Measurements from ENCODE around the gene GLRA2.

GLRA2 gene

DNA sequence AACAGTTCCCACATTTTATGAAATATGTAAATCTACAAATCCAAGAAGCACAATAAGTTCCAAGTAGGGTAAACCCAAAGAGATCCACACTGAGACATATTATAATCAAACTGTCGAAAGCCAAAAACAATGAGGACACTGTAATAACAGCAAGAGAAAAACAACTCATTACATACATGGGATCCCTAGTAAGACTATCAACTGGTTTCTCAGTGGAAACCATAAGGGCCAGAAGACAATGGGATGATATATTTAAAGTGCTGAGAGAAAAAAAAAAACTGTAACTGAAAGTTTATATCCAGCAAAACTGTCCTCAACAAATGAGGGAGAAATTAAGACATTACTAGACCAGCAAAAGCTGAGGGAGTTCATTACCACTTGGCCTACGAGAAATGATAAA, 34.7 kb downstream of the GLRA2 start:
- no peak for TF ChIP-seq EZH2 (IDR thresholded peaks at IDR 0.05; ENCODE audit: borderline replicate concordance, low read depth, low read length, severe bottlenecking)
- TF ChIP-seq, protein P1, sequence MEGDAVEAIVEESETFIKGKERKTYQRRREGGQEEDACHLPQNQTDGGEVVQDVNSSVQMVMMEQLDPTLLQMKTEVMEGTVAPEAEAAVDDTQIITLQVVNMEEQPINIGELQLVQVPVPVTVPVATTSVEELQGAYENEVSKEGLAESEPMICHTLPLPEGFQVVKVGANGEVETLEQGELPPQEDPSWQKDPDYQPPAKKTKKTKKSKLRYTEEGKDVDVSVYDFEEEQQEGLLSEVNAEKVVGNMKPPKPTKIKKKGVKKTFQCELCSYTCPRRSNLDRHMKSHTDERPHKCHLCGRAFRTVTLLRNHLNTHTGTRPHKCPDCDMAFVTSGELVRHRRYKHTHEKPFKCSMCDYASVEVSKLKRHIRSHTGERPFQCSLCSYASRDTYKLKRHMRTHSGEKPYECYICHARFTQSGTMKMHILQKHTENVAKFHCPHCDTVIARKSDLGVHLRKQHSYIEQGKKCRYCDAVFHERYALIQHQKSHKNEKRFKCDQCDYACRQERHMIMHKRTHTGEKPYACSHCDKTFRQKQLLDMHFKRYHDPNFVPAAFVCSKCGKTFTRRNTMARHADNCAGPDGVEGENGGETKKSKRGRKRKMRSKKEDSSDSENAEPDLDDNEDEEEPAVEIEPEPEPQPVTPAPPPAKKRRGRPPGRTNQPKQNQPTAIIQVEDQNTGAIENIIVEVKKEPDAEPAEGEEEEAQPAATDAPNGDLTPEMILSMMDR (IDR thresholded peaks at IDR 0.05; ENCODE audit: borderline replicate concordance, extremely low read depth, low read length, poor library complexity, severe bottlenecking) = no peak
- no peaks in the 10 kb centered on the region for H3K27me3 ChIP-seq (ENCODE audit: insufficient read depth, low read length, poor library complexity)
- no peaks in the 10 kb centered on the region for H3K9me3 ChIP-seq (ENCODE audit: insufficient read depth, low read length, severe bottlenecking)
- ATAC-seq (ENCODE audit: insufficient read depth, low read depth) (no peak), DNase-seq (no peak)
- no peaks in the 10 kb centered on the region for H3K79me2 ChIP-seq (ENCODE audit: insufficient read depth, low read length)
- H3K4me3 ChIP-seq (ENCODE audit: low read depth in 1 of 2, low read length in 2 of 2) = no peak overlapping the region
- no peak overlapping the region for H3K9ac ChIP-seq (ENCODE audit: low read depth, low read length)
- no peaks in the 10 kb centered on the region for H3K4me1 ChIP-seq (ENCODE audit: insufficient read depth, low read length)
- no peaks in the 10 kb centered on the region for H4K20me1 ChIP-seq (ENCODE audit: insufficient read depth, low read length)
- no peak overlapping the region for H3K27ac ChIP-seq (ENCODE audit: low read length)
- no peak overlapping the region for H2AFZ ChIP-seq (ENCODE audit: low read depth, low read length)
- H3K36me3 ChIP-seq (ENCODE audit: insufficient read depth, low read length) = no peaks in the 10 kb centered on the region
- H3K4me2 ChIP-seq (ENCODE audit: insufficient read depth, low read length) = no peak overlapping the region

GRCh38 chrX:14573161-14573560, 43.8 kb downstream of the GLRA2 start:
- Histone ChIP-seq H3K4me3 (ENCODE audit: low read depth in 1 of 2, low read length in 2 of 2) (no peak overlapping the region), H3K27ac (ENCODE audit: low read length) (no peak overlapping the region), H4K20me1 (ENCODE audit: insufficient read depth, low read length) (no peaks in the 10 kb centered on the region), H3K79me2 (ENCODE audit: insufficient read depth, low read length) (no peaks in the 10 kb centered on the region), H3K9me3 (ENCODE audit: insufficient read depth, low read length, severe bottlenecking) (no peaks in the 10 kb centered on the region), H3K9ac (ENCODE audit: low read depth, low read length) (no peak overlapping the region), H3K36me3 (ENCODE audit: insufficient read depth, low read length) (no peaks in the 10 kb centered on the region), H3K4me1 (ENCODE audit: insufficient read depth, low read length) (no peaks in the 10 kb centered on the region), H3K4me2 (ENCODE audit: insufficient read depth, low read length) (no peak overlapping the region), H3K27me3 (ENCODE audit: insufficient read depth, low read length, poor library complexity) (no peaks in the 10 kb centered on the region), H2AFZ (ENCODE audit: low read depth, low read length) (no peak overlapping the region)
- ATAC-seq (ENCODE audit: insufficient read depth, low read depth) (no peak), DNase-seq (no peak)
- no peak for TF ChIP-seq EZH2 (IDR thresholded peaks at IDR 0.05; ENCODE audit: borderline replicate concordance, low read depth, low read length, severe bottlenecking)
- TF ChIP-seq, protein P1 (IDR thresholded peaks at IDR 0.05; ENCODE audit: borderline replicate concordance, extremely low read depth, low read length, poor library complexity, severe bottlenecking) = no peak

GRCh38 chrX:14581081-14581480, 51.7 kb downstream of the GLRA2 start:
- DNase-seq = no peak
- Histone ChIP-seq H3K9ac (ENCODE audit: low read depth, low read length) (no peak overlapping the region), H3K27ac (ENCODE audit: low read length) (no peak overlapping the region), H3K36me3 (ENCODE audit: insufficient read depth, low read length) (no peaks in the 10 kb centered on the region), H3K4me2 (ENCODE audit: insufficient read depth, low read length) (no peak overlapping the region), H3K79me2 (ENCODE audit: insufficient read depth, low read length) (no peaks in the 10 kb centered on the region), H3K9me3 (ENCODE audit: insufficient read depth, low read length, severe bottlenecking) (no peaks in the 10 kb centered on the region), H3K27me3 (ENCODE audit: insufficient read depth, low read length, poor library complexity) (no peaks in the 10 kb centered on the region), H2AFZ (ENCODE audit: low read depth, low read length) (no peak overlapping the region), H3K4me1 (ENCODE audit: insufficient read depth, low read length) (no peaks in the 10 kb centered on the region), H3K4me3 (ENCODE audit: low read depth in 1 of 2, low read length in 2 of 2) (no peak overlapping the region), H4K20me1 (ENCODE audit: insufficient read depth, low read length) (no peaks in the 10 kb centered on the region)
- no peak for ATAC-seq (ENCODE audit: insufficient read depth, low read depth)
- TF ChIP-seq, protein P1 (IDR thresholded peaks at IDR 0.05; ENCODE audit: borderline replicate concordance, extremely low read depth, low read length, poor library complexity, severe bottlenecking) = no peak
- no peak for TF ChIP-seq EZH2 (IDR thresholded peaks at IDR 0.05; ENCODE audit: borderline replicate concordance, low read depth, low read length, severe bottlenecking)

GRCh38 chrX:14584548-14584947, 55.2 kb downstream of the GLRA2 start:
- Histone ChIP-seq H3K27ac (ENCODE audit: low read length) (no peak overlapping the region), H3K79me2 (ENCODE audit: insufficient read depth, low read length) (no peaks in the 10 kb centered on the region), H3K4me1 (ENCODE audit: insufficient read depth, low read length) (no peaks in the 10 kb centered on the region), H4K20me1 (ENCODE audit: insufficient read depth, low read length) (no peaks in the 10 kb centered on the region), H3K27me3 (ENCODE audit: insufficient read depth, low read length, poor library complexity) (no peaks in the 10 kb centered on the region), H3K4me2 (ENCODE audit: insufficient read depth, low read length) (no peak overlapping the region), H3K36me3 (ENCODE audit: insufficient read depth, low read length) (no peaks in the 10 kb centered on the region), H3K9ac (ENCODE audit: low read depth, low read length) (no peak overlapping the region), H2AFZ (ENCODE audit: low read depth, low read length) (no peak overlapping the region), H3K9me3 (ENCODE audit: insufficient read depth, low read length, severe bottlenecking) (no peaks in the 10 kb centered on the region), H3K4me3 (ENCODE audit: low read depth in 1 of 2, low read length in 2 of 2) (no peak overlapping the region)
- DNase-seq (no peak), ATAC-seq (ENCODE audit: insufficient read depth, low read depth) (no peak)
- TF ChIP-seq EZH2 (IDR thresholded peaks at IDR 0.05; ENCODE audit: borderline replicate concordance, low read depth, low read length, severe bottlenecking) = no peak
- TF ChIP-seq, protein P1 (IDR thresholded peaks at IDR 0.05; ENCODE audit: borderline replicate concordance, extremely low read depth, low read length, poor library complexity, severe bottlenecking) = no peak
